Sciatic nerve (tissue), 2 donors: ENCODE measurements around the gene MESD. TPM values are rescaled to one million over a fixed set of nuclear protein-coding genes. Genes with fewer than 3 reads are reported as not detected.

Source experiments
- ATAC-seq: fragments of 200-7000 bp; cut with Tn5 transposase; one replicate; pipeline ENCODE4 v1.9.1; 2020; ENCODE audit warnings: mild to moderate bottlenecking, moderate library complexity
- DNase-seq: peaks from one replicate; pipeline ENCODE4 v3.0.0-alpha.2; 2020; ENCODE audit warnings: low spot score
- intact Hi-C: fragments of 100-400 bp; cut with DNase I; formaldehyde crosslinking; loops from one replicate; pipeline ENCODE4 v1.14.2; 2022
- microRNA-seq: library from miRNA; unstranded; fragments of <30 nt; microRNA quantifications from one replicate; pipeline ENCODE4 v1.2.0, GENCODE V29; 2020
- total RNA-seq: library from RNA; stranded (reverse); fragmentation: NEBNext Ultra II Directional; extraction: Animal tissue kit (Norgen Biotek cat#: 25700); gene quantifications from one replicate; pipeline ENCODE4 v1.2.1, GENCODE V29; 2021
- donor health status: DM: no; HTN: no; CAD: no.
- donor health status: DM: no; HTN: no; CAD: no.

Gene MESD
- total RNA-seq, 1 donor from 2014 or later = 35.3 TPM

DNA sequence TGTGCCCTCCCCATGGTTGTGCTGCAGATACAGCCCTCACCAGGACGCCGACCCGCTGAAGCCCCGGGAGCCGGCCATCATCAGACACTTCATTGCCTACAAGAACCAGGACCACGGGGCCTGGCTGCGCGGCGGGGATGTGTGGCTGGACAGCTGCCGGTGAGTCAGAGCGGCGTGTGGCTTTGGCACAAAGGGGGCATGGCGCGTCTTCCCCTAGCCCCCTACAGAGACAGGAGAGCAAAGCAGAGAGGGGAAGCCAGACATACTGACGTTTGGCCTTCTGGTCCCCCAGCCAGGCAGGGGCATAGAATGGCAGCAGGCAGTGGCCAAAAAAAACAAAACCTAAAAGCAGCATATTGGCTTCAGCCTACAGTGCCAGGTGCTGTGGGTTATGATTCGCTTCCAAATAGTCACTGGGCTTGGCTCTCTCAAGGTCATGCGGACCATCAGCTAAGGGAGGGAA lies 64.0 kb downstream of the MESD start:
- no peak for ATAC-seq
- no peak for DNase-seq
- intact Hi-C loops = no loop called here

DNA sequence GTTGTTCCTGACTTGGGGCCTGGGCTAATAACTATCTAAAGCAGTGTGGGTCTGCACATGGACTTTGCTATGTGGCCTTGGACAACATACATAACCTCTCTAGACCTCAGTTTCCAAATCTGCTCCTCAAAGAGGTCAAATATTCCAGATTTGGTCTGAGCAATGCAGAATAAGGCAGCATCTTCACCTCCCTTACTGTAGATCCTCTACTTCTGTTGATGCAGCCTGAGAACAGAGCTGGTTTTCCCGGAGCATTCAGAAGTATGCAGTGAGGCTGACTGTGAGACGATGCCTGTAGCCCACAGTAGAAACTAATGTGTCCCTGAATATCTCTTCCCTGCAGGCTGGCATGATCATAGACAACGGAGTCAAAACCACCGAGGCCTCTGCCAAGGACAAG lies 65.3 kb downstream of the MESD start:
- ATAC-seq = no peak
- intact Hi-C loops = no loop called here
- DNase-seq = no peak

DNA sequence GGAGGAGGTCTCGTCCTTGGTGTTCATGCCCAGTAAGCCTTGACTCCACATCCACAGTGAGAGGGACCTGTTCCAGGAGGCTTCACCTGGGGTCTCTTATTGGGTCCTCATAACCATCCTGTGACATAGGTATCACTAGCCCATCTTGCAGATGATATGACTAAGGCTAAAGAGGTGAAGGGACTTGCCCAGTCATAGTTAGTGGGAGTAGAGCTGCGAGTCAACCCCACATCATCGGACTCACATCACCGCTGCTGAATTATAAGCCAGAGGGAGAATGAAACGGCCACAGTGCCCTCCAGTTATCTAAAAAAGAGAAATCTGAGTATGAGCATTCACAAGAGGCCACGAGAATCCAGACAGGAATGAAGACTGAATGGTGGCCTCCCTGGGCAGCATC lies 66.0 kb downstream of the MESD start:
- DNase-seq (no peak), ATAC-seq (no peak)
- intact Hi-C loops = no loop called here

DNA sequence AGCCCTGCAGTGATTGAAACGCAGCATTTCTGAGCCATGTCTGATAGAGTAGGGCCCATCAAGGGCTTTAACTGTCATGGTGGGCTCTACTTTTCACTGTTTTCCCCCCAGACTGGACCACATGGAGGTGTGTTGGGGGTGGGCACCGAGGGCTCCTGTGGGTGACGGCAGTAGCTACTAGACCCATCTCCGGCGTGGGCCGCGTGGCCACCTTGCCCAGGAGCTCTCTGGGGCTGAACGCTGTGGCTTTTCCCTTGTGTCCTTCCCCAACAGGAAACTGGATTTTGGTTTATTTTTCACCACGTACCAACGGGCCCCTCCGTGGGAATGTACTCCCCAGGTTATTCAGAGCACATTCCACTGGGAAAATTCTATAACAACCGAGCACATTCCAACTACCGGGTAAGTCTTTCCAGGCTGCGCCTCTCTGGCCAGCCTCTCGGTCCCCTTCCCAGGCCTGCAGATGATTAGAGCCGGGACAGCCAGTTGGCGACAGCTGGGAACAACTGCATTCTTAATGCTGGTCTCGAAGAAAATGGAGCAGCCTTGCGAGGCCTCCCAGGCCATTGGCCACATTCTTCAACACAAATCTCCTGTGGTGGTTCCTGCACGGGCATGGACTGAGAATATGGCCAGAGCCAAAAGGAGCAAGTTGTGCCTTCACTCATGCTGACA lies 67.7 kb downstream of the MESD start:
- intact Hi-C loops = no loop called here

DNA sequence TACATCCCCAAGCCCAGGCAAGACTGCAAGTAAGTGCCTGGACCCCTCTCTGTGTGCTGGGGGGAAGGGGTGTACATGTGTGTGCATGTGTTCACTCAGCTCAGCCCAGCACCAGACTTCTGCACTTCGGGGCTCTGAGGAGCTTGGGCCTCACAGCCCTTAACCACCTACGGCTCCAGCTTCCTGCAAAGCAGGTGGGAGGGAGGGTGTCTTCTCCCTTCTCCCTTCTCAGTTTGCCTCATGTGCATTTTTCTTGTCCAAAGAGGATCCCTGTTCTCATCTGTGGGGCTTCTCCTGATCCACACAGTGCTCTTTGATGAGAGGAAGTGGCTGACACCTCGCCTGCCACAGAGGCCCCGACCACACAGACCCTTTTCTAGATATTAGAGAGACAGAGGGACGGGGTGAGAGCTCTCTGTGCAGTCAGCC lies 69.3 kb downstream of the MESD start:
- DNase-seq (no peak), ATAC-seq (no peak)
- intact Hi-C loops = no loop called here

More for the DNA sequence above, 67.7 kb downstream of the MESD start:
- DNase-seq (no peak), ATAC-seq (no peak)

DNA sequence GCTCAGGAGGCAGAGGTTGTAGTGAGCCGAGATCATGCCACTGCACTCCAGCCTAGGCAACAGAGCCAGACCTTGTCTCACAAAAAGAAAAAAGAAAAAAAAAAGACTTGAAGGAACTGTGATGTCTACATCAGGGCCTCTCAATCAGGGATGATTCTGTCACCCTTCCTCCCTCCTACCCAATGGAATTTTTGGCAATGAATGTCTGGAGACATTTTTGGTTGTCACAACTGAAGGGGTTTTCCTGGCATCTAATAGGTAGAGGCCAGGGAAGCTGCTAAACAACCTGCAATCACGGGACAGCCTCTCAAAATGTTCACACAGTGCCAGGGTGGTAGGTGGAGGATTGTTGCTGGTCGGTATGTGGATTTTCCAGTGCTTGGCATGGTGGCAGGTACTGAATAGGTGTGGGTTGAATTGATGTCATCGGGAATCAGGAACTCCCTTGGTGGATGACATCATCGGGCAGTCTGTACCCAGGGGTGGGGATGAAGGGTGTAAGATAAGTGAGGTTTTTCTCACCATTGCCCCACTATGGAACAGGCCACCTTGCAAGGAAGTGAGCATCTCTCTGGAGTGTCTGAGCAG lies 71.3 kb downstream of the MESD start:
- DNase-seq (no peak), ATAC-seq (no peak)
- intact Hi-C loops = no loop called here

DNA sequence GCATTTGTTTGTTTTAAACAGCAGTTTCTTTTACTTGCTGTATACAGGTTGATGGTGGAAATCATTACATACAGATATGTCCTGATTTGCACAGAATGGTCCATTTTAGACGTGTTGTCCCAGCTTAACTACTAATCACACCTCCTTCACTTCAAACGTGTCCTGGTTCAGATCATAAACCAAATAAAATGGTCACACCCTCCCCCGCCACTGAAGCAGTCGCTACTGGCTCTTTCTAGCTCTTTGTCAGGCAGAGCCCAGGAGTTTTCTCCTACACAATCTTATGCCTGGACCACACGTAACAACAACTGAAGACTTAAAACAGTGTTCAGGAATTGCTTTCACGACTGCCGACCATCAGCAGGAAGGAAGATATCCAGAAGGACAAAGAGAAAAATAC lies 73.6 kb downstream of the MESD start:
- DNase-seq (no peak), ATAC-seq (no peak)
- intact Hi-C loops = no loop called here

DNA sequence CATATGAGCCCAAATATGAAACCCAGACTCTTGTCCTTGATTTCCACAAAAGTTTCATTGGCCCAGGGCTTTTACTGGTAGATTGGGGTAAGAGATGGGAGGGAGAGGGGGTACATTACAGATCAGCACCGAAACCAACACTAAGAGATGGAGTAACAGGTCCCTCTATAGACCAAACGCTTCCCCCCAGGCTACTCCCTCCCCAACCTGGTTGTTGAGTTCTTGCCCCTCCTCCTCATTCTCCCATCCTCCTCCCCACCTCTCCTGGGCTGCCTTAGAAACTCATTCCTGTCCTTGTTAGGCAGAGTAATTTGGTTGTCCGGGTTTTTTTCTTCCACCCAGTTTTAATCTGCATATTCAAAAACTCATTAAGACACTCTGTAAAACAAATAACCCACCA lies 74.1 kb downstream of the MESD start:
- no peak for DNase-seq
- no peak for ATAC-seq
- intact Hi-C loops = no loop called here

DNA sequence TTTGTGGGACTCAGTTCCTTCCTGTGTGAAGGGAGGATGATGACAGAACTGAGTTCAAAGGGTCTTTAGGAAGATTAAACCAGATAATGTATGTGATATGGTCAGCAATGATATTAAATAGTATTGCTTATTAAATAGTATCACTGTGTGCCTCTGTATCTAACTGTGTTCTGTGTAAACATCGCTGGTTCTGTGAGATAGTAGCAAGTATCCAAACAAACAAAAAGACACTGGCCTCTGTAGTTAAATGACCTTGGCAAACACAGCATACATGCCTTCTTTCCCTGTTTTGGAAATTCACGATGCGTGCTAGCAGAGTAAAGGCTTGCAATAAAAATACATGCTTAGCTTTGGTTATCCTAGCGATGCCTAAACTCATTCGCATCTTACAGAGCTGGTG lies 76.1 kb downstream of the MESD start:
- ATAC-seq = no peak

DNA sequence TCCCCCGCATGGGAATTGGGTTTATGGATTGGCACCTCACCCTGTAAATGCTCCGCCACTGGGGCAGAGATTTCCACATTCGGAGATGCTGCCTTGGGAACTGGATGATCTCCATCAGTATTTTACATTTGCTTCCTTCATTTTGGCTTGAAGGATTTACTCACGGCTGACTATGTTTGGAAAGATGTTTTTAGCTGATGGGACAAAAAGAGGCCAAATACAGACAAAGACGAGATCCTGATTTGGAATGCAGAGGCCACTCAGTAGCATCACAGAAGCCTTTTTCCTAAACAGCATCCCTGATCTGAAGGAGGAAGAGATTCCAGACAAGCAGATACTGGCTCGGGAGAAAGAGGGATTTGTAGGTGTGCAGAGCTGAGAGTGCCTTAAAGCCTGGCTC lies 76.9 kb downstream of the MESD start:
- intact Hi-C loops = no loop called here
- ATAC-seq = no peak

More for the DNA sequence above, 76.1 kb downstream of the MESD start:
- intact Hi-C loops = no loop called here
- DNase-seq = no peak

DNA sequence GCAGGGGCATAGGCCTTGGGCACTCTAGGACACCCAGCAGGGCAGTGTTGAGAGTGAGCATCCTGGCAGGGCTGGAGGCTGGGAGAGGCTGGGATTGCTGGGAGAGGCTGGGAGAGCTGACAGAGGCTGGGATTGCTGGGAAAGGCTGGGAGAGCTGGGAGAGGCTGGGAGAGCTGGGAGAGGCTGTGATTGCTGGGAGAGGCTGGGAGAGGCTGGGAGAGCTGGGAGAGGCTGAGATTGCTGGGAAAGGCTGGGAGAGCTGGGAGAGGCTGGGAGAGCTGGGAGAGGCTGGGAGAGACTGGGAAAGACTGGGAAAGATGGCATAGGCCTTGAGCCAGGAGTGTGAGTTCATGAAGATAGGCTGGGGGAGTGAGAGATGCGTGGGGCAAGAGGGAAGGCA lies 77.8 kb downstream of the MESD start:
- DNase-seq (no peak), ATAC-seq (no peak)
- intact Hi-C loops = no loop called here

More for the DNA sequence above, 76.9 kb downstream of the MESD start:
- DNase-seq = no peak

DNA sequence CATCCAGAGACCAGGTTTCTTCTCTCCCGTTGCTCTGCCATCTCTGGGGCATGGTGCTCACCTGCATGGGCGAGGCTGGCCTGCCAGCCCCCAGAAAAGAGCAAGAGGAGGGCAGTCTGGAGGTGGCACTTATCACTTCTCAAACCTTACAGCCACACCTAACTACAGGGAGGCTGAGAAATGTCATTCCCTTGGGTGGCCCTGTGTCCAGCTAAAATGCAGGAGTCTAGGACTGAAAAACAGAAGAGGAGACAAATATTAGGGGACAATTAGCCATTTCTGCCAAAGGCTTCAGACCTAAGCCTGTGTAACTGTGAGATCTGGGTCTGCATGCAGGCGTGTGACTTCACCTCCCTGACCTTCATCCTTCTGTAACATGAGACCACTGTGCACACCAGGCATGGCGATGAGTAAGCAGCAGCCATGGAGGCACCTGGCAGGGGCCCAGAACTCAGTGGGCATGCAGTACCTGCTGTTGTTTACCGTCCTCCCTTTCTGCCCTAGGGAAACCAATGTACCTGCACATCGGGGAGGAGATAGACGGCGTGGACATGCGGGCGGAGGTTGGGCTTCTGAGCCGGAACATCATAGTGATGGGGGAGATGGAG lies 83.4 kb downstream of the MESD start:
- ATAC-seq = no peak
- intact Hi-C loops = no loop called here
- DNase-seq = no peak

DNA sequence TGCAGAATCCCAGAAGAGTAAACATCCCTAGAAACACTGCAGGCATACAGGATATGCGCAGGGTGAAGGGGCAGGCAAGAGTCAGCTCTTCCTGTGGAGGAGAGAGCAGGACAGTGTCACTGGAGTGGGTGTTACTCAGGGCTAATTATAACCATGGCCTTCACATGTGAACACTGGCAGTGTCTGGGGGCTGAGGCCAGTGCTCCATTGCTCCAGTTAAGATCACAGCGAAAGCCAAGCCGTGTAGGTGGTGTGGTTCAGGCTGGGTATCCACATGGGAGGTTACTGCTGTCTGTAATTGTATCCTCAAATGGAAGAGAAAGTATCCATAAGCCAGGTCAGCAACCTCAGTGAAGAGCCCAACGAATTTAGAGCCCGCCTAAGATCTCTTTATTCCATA lies 84.6 kb downstream of the MESD start:
- ATAC-seq (no peak), DNase-seq (no peak)
- intact Hi-C loops = no loop called here

DNA sequence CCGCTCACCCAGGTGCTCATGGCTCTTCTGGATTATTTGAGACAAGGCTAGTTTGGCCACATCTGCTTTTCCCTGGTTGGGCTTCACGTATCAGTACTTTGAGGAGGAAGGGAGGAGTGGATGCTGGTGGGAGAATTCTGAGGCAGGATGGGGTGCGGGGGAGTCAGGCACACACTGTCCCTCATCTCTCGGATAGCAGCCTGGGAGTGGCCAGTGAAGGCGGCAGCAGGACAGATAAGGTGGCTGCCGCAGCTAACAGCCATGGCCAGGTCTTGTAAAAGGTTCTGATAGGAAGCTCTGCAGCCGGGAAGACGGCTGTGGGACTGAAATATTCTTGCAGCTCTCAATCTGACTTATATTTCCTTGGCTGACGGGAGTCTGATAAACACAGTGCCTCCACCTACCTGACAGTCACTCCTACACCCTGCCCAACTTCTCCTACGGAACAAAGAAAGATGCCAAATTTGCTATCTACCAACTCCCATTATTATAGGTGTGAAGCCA lies 87.3 kb downstream of the MESD start:
- no peak for DNase-seq
- no peak for ATAC-seq
- intact Hi-C loops = no loop called here

DNA sequence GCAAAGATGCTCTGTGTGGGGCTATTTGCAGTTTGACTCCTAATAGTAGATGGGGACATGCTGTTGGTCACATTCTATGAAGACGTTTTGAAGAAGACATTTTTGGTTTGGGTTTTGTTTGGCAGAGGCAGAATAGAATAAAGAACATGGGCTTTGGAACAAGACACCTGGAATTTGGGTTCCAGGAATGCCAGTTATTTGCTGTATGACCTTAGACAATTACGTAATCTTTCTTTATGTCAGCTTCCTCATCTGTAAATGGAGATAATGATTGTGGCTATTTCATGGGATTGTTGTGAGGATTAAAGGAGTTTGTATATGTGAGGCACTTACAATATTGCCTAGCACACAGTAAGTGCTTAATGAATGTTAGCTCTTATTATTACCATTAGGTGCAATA lies 91.6 kb downstream of the MESD start:
- no peak for DNase-seq
- no peak for ATAC-seq
- intact Hi-C loops = no loop called here

Small RNA genes within 50 kb of the gene (microRNA-seq; reads per million reads assigned to microRNA genes)
- gene MIR4514 = not detected

Other genes with a start within 250 kb of the MESD start
- 9.9 TPM for gene CEMIP, start 210.4 kb downstream of the MESD start, total RNA-seq
- gene TLNRD1, start 11.1 kb upstream of the MESD start, total RNA-seq = 14.0 TPM
- gene CFAP161, start 144.5 kb upstream of the MESD start, total RNA-seq = not detected
- 54.0 TPM for gene IL16, start 207.1 kb upstream of the MESD start, total RNA-seq